Vagina (tissue), 2 donors: ENCODE results near the gene MTARC2.

ENCODE experiments used
- CTCF ChIP-seq, 3 experiments: fragments of 450-650 bp in 2 of 3; fragments of 200-600 bp in 1 of 3; sonication (generic) in 1 of 3; IDR thresholded peaks; one replicate each; pipeline ENCODE4 v1.5.1; 2017 to 2019; ENCODE audit warnings: antibody characterized with exemption in 3 of 3, mild to moderate bottlenecking in 2 of 3, moderate library complexity in 2 of 3
- POLR2A ChIP-seq, 2 donors: fragments of 450-650 bp; IDR thresholded peaks; one replicate each; pipeline ENCODE4 v1.6.1; 2017; ENCODE audit warnings: antibody characterized with exemption in 2 of 2, mild to moderate bottlenecking in 2 of 2, moderate library complexity in 2 of 2

DNA sequence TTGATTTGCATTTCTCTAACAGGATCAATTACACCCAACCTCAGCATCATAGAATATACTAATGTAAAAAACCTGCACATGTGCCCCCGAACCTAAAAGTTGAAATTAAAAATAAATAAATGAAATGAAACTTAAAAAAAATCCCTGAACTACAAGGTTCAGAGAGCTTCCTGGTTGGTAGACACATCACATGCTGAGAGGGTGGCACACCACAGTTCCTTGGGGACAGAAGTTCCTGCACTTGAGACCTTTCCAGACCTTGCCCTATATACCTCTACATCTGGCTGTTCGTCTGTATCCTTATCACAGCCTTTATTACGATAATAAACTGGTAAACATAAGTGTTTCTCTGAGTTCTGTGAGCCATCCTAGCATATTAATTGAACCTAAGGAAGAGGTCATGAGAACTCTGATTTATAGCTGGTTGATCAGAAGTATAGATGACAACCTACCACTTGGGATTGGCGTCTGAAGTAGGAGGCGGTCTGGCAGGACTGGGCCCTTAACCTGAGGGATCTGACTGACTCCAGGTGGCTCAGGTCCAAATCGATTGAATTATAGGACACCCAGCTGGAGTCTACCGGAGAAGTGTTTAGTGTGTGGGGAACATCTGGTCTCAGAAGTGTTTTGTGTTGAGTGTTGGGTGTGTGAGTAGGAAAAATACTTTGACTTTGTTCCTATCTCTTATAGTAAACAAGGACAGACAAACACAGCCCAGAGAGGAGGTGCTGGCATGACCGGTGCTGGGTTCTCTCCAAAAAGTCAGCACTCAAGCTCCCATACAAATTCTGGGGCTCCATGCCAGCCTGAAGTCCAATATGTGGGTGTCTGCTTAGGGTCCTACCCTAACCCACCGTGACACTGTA lies 39.0 kb upstream of the MTARC2 start:
- TF ChIP-seq POLR2A (IDR thresholded peaks at IDR 0.05) (no peak), CTCF (IDR thresholded peaks at IDR 0.05) (no peak)
